GM21723 (cell line): ENCODE measurements around the gene GPR161.
"Not testable (repeated sequence)": the region's sequence is repeated elsewhere in the genome, so short reads cannot be mapped to it uniquely, and the experiment has no call there.

Experiments used
- ATAC-seq: cut with Tn5 transposase; IDR thresholded peaks from one replicate; pipeline ENCODE4 v1.9.1; 2021; ENCODE audit warnings: mild to moderate bottlenecking, moderate library complexity; ENCODE audit not compliant: unreplicated experiment

Gene GPR161

GRCh38 chr1:168136709-168137514, at the start of gene GPR161:
TSS of gene GPR161 (minus strand) at chr1:168136930. CDS start at chr1:168104850, 32,080 bp downstream.
- peak; percentile 50 for ATAC-seq

DNA sequence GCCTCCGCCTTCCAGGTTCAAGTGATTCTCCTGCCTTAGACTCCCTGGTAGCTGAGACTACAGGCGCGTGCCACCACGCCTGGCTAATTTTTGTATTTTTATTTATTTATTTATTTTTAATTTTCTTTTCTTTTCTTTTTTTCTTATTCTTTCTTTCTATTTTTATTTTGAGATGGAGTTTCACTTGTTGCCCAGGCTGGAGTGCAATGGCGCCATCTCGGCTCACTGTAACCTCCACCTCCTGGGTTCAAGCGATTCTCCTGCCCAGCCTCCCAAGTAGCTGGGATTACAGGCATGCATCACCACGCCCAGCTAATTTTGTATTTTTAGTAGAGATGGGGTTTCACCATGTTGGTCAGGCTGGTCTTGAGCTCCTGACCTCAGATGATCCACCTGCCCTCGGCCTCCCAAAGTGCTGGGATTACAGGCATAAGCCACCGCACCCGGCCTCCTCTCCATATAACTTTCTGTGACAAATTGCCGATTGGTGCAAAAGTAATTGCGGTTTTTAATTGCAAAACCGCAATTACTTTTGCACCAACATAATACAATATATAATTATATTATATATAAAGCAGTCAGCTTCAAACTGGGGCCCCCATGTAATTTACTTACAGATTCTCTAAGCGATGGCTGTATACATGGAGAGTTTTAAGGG, 44.5 kb upstream of the GPR161 start:
- not testable (repeated sequence) for ATAC-seq

DNA sequence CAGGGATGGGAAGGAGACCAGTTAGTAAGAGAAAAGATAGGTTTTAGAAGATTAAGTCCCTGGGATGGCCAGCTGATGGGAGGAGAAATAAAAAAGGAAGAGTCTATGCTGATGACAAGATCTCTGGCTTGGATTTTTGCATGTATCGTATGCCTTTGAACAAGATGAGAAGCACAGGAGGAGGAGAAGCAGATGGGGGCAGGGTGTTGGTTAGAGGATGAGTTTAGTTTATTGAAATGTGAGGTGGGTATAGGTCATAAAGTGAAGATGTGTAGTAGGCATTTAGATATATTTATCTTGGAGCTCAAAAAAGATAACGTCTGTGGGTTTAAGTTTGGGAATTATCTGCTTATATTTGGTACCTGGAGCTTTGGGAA, 43.4 kb upstream of the GPR161 start:
- no peak for ATAC-seq

DNA sequence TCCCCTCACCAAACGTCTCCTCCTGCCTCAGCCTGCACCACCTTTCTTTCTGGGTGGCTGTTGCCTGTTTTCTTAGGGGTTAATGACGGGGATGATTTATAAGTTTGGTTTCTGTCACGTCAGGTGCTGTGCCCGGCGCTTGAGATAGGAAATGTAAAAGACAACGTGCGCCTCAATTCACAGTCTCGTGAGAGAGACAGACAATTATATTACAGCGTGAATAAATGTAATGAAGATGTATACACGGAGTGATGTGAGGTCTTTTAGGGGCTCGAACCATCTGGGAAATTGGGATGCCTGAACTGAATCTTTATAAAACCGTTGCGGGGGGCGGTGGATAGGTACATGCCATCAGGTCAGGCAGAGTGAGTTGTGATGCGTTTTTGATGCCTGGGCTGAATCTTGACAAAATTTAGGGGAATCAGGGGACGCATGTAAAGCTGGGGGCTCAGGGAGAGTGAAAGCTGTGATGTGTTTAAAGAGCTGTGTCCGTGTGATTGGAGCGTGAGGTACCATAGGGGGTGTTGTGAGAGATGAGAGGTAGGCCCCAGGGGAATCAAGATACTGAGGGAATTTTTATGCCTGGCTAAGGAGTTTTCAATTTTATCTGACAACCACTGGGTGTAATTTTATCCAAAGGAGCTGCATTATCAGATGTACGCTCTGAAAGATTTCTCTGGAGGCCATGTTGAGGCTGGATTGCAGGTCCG, 42.9 kb upstream of the GPR161 start:
- peak; percentile 15 for ATAC-seq

DNA sequence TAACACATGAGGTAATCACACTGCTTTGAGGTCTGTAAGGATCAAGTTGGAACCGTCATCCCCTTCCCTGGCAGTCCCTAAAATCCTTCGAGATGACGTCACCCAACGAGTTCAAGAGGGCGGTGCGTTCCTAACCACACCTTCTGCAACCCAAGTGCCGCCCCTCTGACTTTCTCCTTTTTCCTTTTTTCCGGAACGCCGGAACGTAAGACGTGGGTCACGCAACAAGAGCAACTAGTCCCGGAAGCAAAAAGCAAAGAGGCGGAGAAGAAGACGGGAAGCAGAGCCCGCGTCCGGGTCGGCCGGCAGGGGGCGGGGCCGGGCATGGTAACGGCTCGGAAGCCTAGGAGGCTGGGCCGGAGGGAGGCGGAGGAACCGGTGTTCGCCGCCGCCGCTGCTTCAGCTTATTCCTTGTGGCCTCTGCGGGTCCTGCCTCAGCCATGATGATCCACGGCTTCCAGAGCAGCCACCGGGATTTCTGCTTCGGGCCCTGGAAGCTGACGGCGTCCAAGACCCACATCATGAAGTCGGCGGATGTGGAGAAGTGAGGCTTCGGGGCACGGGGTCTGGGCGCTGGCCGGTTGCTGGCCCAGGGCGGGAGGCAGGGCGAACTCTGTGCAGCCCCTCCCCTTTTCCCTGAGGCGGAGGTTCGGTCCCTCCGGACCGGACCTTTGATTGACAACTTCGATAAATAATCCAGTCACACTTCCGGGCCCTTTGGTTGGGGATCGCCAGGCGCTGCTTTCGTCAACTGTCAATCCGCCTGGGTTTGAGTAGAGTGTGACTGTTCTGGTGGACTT, 42.1 kb upstream of the GPR161 start, which contains the start of gene TIPRL:
Gene TIPRL (plus strand): TSS at position 325 of the 800 bp plus-strand sequence. CDS start 116 bp downstream, at position 441.
- ATAC-seq = peak; percentile 93

GRCh38 chr1:168178227-168178637, 41.5 kb upstream of the GPR161 start:
- no peak for ATAC-seq

DNA sequence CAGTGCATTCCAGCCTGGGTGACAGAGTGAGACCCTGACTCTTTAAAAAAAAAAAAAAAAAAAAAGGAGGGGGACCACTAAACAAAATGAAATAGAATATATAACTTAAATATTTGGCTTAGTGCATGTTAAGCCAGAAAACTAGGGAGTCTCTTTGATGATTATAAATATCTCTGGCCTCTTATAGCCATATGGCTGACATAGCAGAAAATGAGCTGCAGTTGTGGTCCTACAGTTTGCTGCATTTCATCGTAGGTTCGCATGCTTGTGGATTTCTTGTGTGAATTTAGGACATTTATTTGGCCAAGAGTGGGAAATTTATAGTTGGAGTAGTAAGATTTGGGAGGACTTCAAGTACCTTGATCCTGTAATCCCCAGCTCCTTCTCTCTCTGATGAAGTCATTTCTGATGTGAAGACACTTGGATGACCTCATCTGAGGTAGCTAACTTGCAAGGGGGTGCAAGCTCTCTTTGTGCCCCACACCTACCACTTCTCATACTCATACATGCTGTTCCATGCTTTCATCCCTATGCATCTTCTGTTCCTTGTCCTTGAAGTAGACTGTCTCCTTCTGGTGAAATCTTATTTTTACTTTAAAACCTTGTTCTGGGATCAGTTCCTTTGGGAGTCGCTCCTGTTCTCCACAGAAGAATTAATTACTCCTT, 35.7 kb upstream of the GPR161 start:
- ATAC-seq = no peak

DNA sequence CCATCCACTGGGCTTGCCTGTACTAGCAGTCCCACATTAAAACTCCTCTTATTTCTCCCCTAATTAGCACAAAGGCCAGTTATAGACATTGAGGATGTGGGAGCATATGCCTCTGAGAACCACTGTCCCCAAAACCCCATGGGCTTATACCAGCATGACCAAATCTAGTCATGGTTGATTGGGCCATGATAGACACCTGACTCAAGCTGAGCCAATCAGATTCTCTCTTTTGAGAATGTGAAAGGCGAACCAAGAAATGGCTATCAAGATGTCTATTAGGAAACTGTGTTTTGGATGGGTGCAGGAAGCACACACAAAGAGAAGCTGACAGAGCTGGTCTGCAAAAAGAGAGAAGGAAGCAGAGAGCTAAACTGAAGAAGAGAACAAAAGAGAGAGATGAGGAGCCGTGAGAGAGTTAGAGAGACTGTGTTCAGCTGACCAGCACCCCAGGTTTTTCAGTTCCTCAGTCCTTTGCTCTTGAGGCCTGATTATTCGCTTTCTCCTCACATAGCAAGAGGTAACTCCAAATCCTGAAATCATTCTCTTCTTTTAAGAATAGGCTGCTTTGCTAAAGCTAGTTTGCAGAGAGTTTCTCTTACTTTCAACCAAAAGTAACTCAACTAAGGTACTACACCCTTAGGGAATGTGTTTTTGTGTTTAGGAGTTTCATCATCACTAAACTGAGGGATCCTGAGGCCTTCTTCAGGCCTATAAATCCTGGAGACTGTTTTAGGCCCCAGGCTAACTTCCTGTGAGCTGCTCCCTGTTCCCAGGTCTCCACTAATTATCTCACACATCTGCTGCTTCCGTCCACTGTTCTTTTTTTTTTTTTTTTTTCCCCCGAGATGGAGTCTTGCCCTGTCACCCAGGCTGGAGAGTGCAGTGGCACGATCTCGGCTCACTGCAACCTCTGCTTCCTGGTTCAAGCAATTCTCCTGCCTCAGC, 34.1 kb upstream of the GPR161 start:
- ATAC-seq = no peak

GRCh38 chr1:168167806-168168205, 31.1 kb upstream of the GPR161 start:
- ATAC-seq = no peak

DNA sequence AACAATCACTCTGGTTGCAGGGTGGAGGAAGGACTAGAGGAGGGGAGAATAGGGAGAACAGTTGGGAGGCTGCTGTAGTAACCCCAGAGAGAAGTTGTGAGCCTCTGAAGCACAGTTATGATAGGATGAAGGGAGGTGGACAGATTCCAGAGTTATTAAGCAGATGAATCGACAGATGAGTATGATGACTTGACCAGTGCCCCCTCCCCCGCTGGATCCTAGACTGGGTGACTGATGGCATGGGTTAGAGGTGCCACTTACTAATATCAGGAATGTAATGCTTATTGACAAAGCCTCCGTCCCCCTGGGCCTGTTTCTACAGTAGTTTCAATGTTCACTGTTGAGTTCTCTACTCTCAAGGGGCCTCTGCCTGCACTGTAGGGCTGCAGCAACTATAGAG, 28.0 kb upstream of the GPR161 start:
- no peak for ATAC-seq

GRCh38 chr1:168163670-168164069, 26.9 kb upstream of the GPR161 start:
- ATAC-seq = no peak

GRCh38 chr1:168161459-168161858, 24.7 kb upstream of the GPR161 start:
- no peak for ATAC-seq

GRCh38 chr1:168159979-168160378, 23.2 kb upstream of the GPR161 start:
- no peak for ATAC-seq

DNA sequence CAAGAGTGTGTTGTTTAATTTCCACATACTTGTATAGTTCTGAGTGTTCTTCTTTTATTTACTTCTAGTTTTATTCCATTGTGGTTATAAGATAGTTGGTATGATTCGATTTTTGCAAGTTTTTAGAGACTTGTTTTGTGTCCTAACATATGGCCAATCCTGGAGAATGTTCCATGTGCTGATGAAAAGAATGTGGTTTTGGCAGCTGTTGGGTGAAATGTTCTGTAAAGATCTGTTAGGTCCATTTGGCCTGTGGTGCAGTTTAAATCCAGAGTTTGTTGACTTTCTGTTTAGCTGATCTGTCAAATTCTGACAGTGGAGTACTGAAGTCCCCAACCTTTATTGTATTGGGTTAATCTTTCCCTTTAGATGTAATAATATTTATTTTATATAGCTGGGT, 22.5 kb upstream of the GPR161 start:
- ATAC-seq = no peak

DNA sequence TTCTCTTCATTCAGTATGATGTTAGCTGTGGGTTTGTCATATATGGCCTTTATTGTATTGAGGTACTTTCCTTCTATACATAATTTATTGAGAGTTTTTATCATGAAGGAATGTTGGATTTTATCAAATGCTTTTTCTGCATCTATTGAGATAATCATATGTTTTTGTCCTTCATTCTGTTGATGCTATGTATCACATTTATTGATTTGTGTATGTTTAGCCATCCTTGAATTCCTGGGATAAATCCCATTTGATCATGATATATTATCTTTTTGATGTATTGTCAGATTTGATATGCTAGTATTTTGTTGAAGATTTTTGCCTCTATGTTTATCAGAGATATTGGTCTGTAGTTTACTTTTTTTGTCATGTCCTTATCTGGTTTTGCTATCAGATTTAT, 20.9 kb upstream of the GPR161 start:
- no peak for ATAC-seq

GRCh38 chr1:168155910-168156309, 19.2 kb upstream of the GPR161 start:
- no peak for ATAC-seq

DNA sequence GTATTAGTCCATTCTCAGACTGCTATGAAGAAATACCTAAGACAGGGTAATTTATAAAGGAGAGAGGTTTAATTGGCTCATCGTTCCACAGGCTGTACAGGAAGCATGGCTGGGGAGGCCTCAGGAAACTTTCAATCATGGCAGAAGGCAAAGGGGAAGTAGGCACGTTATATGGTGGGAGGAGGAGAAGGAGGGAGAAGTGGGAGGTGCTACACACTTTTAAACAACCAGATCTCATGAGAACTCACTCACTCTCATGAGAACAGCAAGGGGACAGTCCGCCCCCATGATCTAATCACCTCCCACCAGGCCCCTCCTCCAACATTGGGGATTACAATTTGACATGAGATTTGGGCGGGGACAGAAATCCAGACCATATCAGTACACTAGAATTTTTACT, 18.0 kb upstream of the GPR161 start:
- ATAC-seq = not testable (repeated sequence)

DNA sequence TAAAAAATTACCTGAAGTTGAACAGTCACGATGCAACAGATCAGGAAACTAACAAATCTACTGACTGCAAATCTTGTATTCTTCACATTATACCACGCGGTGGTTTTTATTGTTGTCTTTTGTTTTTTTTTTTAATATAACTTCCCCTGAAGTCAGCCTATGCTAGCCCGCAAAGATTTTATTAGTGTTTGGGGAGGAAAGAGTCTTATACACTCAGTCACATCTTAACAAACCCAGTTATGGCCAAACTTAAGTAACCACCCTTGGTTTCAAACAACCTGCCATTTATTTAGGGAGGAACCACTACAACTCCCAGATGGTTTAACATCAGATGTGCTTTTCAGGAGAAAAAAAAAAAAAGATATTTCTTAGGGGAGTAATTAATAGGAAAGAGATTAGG, 15.2 kb upstream of the GPR161 start:
- ATAC-seq = no peak

DNA sequence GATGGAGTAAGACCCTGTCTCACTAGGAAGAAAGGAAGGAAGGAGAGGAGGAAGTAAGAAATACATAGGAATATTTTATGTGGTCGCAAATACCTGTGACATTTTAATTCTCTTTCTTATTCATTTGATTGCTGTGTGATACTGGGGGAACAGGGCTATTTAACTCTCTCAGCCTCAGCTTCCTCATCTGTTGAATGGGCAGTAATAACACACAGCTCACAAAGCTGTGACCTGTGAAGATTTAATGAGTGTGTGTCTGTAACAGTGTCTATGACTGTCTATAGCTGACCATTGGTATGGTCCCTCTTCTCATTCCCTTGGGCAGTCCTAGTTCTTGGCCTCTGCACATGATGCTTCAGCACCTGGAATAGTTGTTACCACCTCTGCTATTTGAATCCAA, 13.6 kb upstream of the GPR161 start:
- ATAC-seq = no peak
